Activated CD8-positive, alpha-beta memory T cell treated with anti-CD3 and anti-CD28 coated beads, Interleukin-2, amount 10 ng/mL, durations not matched to agents 7 days and 5 days (primary cell): ENCODE results near the gene NCKIPSD. TPM values are rescaled to one million over a fixed set of nuclear protein-coding genes. Genes with fewer than 3 reads are reported as not detected.

Experiments used
- ATAC-seq: fragments of 150-1000 bp; cut with Tn5 transposase; one replicate; pipeline ENCODE4 v1.10.0; 2021; ENCODE audit warnings: moderate library complexity
- CTCF ChIA-PET: fragments of 350-600 bp; sonication (Branson Sonifier 250); formaldehyde crosslinking; loops from one replicate; lab custom pipeline; 2021; ENCODE audit warnings: antibody characterized with exemption; lab: Charles Lee
- DNase-seq: peaks from one replicate; pipeline ENCODE4 v3.0.0-alpha.2; 2020
- H3K27ac Mint-ChIP-seq: one replicate; pipeline ENCODE4 v1.8.0; 2021; ENCODE audit warnings: mild to moderate bottlenecking, mixed read lengths
- H3K27me3 Mint-ChIP-seq: one replicate; pipeline ENCODE4 v1.8.0; 2021; ENCODE audit warnings: mixed read lengths
- H3K36me3 Mint-ChIP-seq: one replicate; pipeline ENCODE4 v1.8.0; 2021; ENCODE audit warnings: mild to moderate bottlenecking, mixed read lengths
- H3K4me1 Mint-ChIP-seq: one replicate; pipeline ENCODE4 v1.8.0; 2021; ENCODE audit warnings: mixed read lengths
- H3K4me3 Mint-ChIP-seq: one replicate; pipeline ENCODE4 v1.8.0; 2021; ENCODE audit warnings: mild to moderate bottlenecking, moderate library complexity, mixed read lengths
- H3K9me3 Mint-ChIP-seq: one replicate; pipeline ENCODE4 v1.8.0; 2022; ENCODE audit warnings: low read depth, mixed read lengths
- total RNA-seq, 2 experiments: library from RNA; stranded (reverse); gene quantifications; one replicate each; pipeline ENCODE4 v1.2.3, GENCODE V29; 2021

The NCKIPSD gene
- total RNA-seq, 2 experiments from 2014 or later = 33.4 to 43.0 TPM

DNA sequence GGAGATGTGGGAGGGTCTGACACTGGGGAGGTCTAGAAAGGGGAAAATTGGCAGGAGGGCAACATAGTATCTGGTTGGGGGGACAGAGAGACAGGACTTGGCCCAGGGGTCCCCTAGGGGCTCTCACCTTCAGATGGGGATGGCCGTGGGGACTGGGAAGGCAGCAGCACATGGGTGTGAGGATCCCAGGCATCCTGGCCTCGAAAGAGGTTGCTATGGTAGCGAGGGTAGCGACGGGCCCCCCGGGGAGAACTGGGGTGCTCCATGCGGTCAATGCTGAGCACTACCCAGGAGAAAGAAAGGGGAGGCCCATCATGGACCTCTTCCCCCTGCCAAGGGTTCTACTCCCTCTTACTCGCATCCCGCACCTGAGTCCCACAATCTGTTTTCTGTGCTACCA lies 38.0 kb downstream of the NCKIPSD start:
- H3K36me3 Mint-ChIP-seq = peaks cover 7% of the 10 kb centered on the region
- CTCF ChIA-PET = no interaction called here
- no peaks in the 10 kb centered on the region for H3K4me1 Mint-ChIP-seq
- H3K27ac Mint-ChIP-seq = no peak overlapping the region
- H3K9me3 Mint-ChIP-seq = no peaks in the 10 kb centered on the region
- ATAC-seq (no peak), DNase-seq (no peak)
- H3K4me3 Mint-ChIP-seq = no peak overlapping the region
- H3K27me3 Mint-ChIP-seq = no peaks in the 10 kb centered on the region

DNA sequence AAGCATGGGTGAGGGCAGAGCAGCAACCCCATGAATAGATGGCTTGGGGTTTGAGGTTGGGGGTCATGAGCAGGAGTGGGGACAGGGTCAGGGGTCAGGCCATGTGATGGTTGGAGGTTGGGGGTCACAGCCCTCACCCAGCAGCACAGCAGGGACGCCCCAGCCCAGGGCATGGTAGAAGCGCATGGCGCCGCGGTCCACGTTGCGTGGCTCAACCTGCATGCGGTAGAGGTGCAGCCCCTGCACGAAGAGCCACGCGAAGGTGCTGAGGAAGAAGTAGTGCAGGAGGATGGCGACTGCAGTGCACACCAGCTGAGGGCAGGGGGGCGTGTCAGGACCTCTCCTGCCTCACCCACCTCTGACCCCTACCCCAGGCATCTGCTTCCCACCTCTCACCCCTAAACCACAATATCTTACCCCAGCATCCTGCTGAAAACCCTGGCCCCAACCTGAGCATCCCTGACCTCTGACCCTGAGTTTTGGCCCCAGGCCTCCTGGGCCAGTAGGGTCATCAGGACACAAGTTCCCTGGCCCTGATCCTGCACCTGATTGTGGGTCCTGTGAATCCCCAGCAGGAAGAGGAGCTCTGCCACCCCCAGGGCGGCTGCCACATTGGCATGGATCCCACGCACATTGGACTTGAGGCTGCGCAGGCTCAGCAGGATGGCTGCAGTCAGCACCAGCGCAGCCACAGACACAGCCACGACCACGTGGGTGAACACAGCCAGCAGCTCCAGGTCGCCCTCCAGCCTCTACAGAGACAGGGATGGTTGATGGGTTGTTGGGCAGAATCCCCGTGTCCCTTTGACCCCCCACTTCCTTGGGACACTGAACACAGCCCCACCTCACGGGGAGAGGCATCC lies 40.6 kb downstream of the NCKIPSD start:
- Mint-ChIP-seq H3K4me3 (no peak overlapping the region), H3K36me3 (peaks cover 7% of the 10 kb centered on the region), H3K4me1 (no peaks in the 10 kb centered on the region), H3K27ac (no peak overlapping the region), H3K9me3 (no peaks in the 10 kb centered on the region), H3K27me3 (no peaks in the 10 kb centered on the region)
- no peak for DNase-seq
- CTCF ChIA-PET = no interaction called here
- ATAC-seq = no peak

DNA sequence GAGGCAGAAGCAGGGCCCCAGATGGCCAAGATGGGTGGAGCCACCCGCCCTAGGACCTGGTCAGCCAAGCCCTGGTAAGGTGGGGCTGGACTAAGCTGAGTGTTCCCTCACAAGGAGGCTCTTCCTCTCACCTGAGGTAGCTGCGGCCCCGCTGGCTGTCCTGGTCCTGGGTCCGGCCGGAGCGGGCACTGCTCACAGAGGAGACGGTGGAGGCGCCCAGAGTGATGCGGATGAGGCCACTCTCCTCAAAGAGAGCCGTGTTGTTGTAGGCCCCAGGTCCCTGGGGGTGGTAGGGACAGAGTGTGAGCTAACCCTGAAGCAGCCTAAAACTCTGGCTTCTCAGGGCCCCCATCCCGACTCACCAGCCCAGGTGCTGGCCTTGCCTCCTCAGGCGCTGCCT lies 43.1 kb downstream of the NCKIPSD start:
- Mint-ChIP-seq H3K4me1 (no peaks in the 10 kb centered on the region), H3K9me3 (no peaks in the 10 kb centered on the region), H3K4me3 (no peak overlapping the region), H3K36me3 (peaks cover 7% of the 10 kb centered on the region), H3K27ac (no peak overlapping the region), H3K27me3 (no peaks in the 10 kb centered on the region)
- no peak for ATAC-seq
- CTCF ChIA-PET = no interaction called here
- no peak for DNase-seq

DNA sequence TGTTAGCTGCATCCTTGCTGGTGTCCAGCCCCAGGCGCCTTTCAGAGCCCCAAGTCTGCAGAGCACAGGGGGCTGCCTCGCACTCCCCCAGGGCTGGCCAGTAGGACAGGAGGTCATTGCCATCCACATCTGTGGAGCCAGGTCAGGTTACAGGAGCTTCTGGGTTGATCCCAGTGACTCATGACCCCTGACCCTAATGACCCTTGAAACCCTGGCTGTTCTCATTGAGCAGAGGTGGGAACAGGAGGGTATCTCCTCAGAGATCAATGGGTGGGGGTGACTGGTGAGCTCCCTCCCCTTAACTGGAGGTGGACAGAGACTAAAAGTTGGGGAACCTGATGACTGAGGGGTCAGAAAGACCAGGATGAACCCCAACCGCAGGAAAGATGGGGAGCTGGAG lies 44.3 kb downstream of the NCKIPSD start:
- Mint-ChIP-seq H3K4me1 (no peaks in the 10 kb centered on the region), H3K9me3 (no peaks in the 10 kb centered on the region), H3K4me3 (no peak overlapping the region), H3K27ac (no peak overlapping the region), H3K27me3 (no peaks in the 10 kb centered on the region), H3K36me3 (peaks cover 7% of the 10 kb centered on the region)
- CTCF ChIA-PET = no interaction called here
- ATAC-seq = no peak
- DNase-seq = no peak

DNA sequence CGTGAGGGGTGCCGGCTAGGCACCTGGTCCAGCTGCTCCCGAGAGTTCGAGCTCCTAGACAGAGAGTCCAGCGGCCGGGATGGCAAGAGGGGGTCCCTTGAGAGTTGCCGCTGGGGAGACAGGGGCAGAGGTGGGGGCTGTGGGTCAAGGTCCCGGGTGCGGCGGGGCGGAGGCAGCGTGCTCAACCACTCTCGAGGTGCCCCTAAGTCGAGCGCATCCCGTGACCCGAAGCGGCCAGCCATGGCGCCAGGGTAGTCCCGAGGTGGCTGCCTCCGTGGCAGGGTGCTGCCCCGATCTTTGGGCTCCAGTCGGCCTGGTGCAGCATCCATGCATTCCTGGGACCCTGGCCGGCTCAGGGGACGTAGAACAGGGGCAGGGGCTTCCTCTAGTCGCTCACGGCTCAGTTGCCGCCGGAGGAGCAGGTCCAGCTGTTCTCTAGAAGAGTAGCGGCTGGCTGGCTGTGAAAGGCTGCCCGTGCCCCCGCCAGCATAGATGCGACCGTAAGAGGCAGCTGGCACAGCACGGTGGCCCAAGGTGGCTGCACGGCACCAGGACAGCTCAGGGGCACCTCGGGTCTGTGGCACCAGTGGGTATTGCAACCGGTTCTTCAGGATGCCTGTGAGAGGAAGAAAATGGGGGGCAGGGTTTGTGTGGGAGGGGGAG lies 45.6 kb downstream of the NCKIPSD start:
- CTCF ChIA-PET = no interaction called here
- Mint-ChIP-seq H3K4me1 (peaks cover 6% of the 10 kb centered on the region), H3K36me3 (peaks cover 7% of the 10 kb centered on the region), H3K27ac (no peak overlapping the region), H3K27me3 (no peaks in the 10 kb centered on the region), H3K4me3 (no peak overlapping the region), H3K9me3 (no peaks in the 10 kb centered on the region)
- DNase-seq = no peak
- no peak for ATAC-seq

DNA sequence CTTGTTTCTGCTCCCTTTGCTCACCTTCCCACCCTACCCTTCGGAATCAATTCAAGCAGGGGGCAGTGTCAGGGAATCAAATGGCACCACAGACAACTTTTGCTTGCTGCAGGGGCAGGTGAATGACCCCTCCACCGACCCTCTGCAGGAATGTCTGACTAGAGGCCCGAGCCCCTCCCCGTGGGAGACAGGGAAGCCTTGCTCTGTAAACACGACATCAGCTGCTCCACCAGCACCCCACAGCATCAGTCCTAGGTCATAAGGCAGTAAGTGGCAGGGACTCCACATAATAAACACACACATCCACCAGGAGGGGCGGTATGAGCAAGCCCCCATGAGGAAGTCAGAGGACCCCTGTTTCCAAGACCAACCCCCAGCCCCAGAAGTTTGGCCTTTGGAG lies 48.4 kb downstream of the NCKIPSD start:
- H3K4me1 Mint-ChIP-seq = peaks cover 18% of the 10 kb centered on the region
- H3K27ac Mint-ChIP-seq = peak overlapping the region; percentile 45
- CTCF ChIA-PET = interaction anchor here (4.3 kb wide), 1 partner anchor 79 kb away, joined by 40 read pairs; the partner anchor contains the start of gene PFKFB4
- H3K36me3 Mint-ChIP-seq = peaks cover 2% of the 10 kb centered on the region
- H3K9me3 Mint-ChIP-seq = no peaks in the 10 kb centered on the region
- no peaks in the 10 kb centered on the region for H3K27me3 Mint-ChIP-seq
- DNase-seq (no peak), ATAC-seq (no peak)
- no peak overlapping the region for H3K4me3 Mint-ChIP-seq

DNA sequence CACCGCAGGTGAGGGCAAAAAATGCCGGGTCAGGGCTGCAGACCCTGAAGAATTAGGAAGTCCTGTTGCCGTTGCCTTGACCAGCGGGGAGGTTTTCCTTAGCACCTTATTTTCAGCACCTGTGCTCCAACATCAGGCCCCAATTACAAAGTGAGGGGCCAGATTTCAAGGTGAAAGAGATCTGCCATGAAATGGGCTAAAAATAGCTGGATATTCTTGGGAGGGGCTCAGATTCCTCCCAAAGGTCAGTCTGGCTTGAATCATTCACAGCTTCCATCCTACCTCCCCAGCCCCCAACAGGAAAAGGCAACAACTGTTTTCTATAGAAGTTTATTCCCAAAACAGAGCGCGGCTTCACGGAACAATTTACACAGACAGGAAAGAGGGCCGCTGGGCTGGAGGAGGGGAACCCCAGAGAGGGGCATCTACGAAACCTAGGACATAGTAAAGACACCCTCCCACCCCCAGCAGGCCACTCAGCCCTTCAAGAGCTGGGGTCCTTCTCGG lies 49.5 kb downstream of the NCKIPSD start:
- DNase-seq = no peak
- H3K36me3 Mint-ChIP-seq = peaks cover 5% of the 10 kb centered on the region
- CTCF ChIA-PET = interaction anchor here (0.8 to 4.3 kb wide), 18 partner anchors 9 to 1033 kb away, joined by 3 to 40 read pairs (median 6); partner anchors contain the start of genes CELSR3, NCKIPSD, PFKFB4 and UQCRC1
- no peaks in the 10 kb centered on the region for H3K27me3 Mint-ChIP-seq
- H3K4me1 Mint-ChIP-seq = peaks cover 20% of the 10 kb centered on the region
- H3K4me3 Mint-ChIP-seq = peak overlapping the region; percentile 85
- no peaks in the 10 kb centered on the region for H3K9me3 Mint-ChIP-seq
- H3K27ac Mint-ChIP-seq = peak overlapping the region; percentile 88
- no peak for ATAC-seq

DNA sequence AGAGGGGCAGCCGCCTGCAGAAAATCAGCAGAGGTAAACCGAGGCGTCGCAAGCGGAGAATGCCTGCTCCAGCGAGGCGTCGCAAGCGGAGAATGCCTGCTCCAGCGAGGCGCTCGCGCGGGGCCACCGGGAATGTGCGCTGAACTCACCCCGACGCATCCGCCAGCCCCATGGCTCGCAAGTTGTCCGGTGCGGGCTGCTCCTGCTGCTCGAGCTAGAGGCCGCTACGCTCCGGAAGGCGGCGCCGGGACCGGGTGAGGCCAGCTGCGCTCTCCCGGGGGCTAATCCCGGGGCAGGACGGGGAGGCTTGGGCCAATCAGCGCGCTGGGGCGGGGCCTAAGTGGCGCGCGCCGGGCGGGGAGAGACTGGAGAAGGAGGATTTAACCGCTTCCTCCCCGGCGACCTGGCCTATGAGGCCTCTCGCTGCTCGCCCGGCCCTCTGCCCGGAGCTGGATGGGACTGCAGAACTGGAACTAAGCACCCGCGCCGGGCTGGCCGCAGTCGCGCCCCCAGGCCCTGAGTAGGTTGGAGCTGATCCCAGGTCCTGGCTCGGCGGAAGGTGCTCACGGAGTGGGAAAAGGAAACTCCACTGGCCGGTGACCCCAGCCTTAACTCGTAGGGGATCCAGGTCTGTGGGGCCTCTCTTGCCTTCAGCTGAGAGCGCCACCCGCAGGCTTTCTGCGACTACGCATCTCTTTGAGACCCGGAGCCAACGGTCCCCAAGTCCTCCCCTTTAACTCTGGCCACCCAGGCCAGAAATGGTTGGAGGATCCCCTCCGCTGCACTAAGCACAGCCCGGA lies 50.3 kb downstream of the NCKIPSD start, which contains the start of gene SLC26A6:
TSS of gene SLC26A6 (minus strand) at position 240 of the 800 bp plus-strand sequence. CDS start at position 172, 68 bp downstream.
- Mint-ChIP-seq H3K4me3 (peak within 1 kb of the TSS; percentile 85), H3K27ac (peak within 1 kb of the TSS; percentile 88), H3K36me3 (peaks cover 5% of the 10 kb centered on the region), H3K4me1 (peaks cover 20% of the 10 kb centered on the region), H3K9me3 (no peaks in the 10 kb centered on the region), H3K27me3 (no peaks in the 10 kb centered on the region)
- DNase-seq (peak; percentile 96), ATAC-seq (peak; percentile 96)
- CTCF ChIA-PET = interaction anchor here (0.7 to 4.3 kb wide), 23 partner anchors 8 to 1034 kb away, joined by 3 to 40 read pairs (median 4); partner anchors contain the start of genes CELSR3, NCKIPSD, PFKFB4 and UQCRC1

DNA sequence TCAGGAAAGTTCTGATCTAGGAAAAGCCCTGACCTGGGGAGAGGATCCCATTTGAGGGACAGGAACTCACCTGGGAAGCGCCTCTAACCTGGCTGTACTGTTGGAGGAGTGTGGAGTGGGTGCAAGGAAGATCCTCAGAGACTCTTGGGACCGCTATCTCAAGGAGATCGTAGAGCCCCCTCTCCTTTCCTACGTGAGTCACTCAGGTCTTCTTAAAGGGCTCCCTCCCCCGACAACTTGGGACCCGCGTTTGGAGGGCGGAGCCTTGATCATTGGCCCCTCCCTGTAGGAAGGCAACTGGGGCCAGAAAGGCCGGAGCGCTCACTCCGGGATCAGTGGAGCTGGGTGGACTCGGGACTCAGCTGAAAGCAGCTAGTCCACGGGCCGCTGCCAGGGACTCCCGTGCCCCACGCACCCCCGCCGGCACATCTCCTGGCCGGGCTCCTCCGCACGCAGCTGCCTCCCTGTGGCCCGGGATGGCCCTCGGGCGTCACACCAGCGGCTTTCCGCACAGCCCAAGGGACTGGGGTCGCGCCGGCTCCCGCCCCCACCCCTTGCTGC lies 51.0 kb downstream of the NCKIPSD start:
- peak; percentile 72 for DNase-seq
- CTCF ChIA-PET = interaction anchor here (0.7 to 4.3 kb wide), 18 partner anchors 11 to 234 kb away, joined by 3 to 40 read pairs (median 6); partner anchors contain the start of genes CELSR3, NCKIPSD, PFKFB4 and TMEM89
- Mint-ChIP-seq H3K36me3 (peaks cover 9% of the 10 kb centered on the region), H3K27ac (no peak overlapping the region), H3K4me1 (peaks cover 20% of the 10 kb centered on the region), H3K27me3 (no peaks in the 10 kb centered on the region), H3K4me3 (peak overlapping the region; percentile 85), H3K9me3 (no peaks in the 10 kb centered on the region)
- ATAC-seq = peak; percentile 29

DNA sequence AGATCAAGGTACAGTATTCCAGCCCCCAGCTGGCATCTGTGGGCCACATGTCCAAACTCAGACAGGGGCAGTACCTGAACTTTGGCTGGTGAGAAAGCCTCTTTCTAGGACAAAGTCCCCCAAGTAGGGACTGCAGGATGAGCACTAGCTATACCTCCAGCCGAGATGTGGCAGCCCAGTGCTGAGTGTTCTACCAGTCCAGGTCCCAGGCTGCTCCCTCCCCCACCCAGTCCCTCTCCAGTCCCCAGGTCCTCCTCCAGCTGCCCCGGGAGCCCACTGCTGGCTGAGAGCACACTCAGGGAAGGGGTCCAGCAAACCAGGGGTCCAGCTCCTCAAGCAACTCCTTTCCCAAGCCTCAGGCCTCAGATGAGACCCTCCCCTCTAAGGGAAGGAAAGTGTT lies 52.0 kb downstream of the NCKIPSD start:
- Mint-ChIP-seq H3K4me3 (no peak overlapping the region), H3K27me3 (no peaks in the 10 kb centered on the region), H3K36me3 (peaks cover 7% of the 10 kb centered on the region), H3K9me3 (no peaks in the 10 kb centered on the region), H3K27ac (no peak overlapping the region), H3K4me1 (peaks cover 20% of the 10 kb centered on the region)
- ATAC-seq (no peak), DNase-seq (no peak)
- CTCF ChIA-PET = interaction anchor here (0.7 to 4.3 kb wide), 11 partner anchors 10 to 233 kb away, joined by 3 to 40 read pairs (median 11); partner anchors contain the start of genes CELSR3, PFKFB4, TMEM89 and UQCRC1

DNA sequence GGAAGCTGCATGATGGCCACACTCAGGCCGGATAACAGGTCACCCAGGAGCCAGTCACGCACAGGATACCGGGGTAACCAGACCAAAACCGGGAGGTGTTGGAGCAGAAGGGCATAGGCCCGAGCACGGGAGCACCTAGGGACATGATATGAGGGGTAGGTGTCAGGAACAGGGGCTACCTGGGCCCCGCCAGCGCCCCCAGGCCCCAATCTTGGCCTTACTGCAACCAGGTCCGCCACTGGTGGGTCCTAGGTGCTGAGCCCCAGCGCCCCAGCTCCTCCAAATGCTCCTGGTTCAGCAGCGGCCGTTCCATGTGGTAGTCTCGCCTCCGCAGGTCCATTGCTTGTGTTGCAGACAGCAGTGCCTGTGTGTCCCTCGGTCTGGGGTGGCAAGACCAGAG lies 52.5 kb downstream of the NCKIPSD start:
- CTCF ChIA-PET = interaction anchor here (0.8 to 4.3 kb wide), 6 partner anchors 9 to 233 kb away, joined by 3 to 40 read pairs (median 20); partner anchors contain the start of genes CELSR3, PFKFB4 and UQCRC1
- H3K27ac Mint-ChIP-seq = no peak overlapping the region
- no peaks in the 10 kb centered on the region for H3K9me3 Mint-ChIP-seq
- no peak for DNase-seq
- no peak overlapping the region for H3K4me3 Mint-ChIP-seq
- peaks cover 7% of the 10 kb centered on the region for H3K36me3 Mint-ChIP-seq
- no peak for ATAC-seq
- H3K27me3 Mint-ChIP-seq = no peaks in the 10 kb centered on the region
- peaks cover 20% of the 10 kb centered on the region for H3K4me1 Mint-ChIP-seq
